Vein endothelial cell (primary cell): Measurements from ENCODE around the gene SOSTDC1. TPM values are rescaled to one million over a fixed set of nuclear protein-coding genes. Genes with fewer than 3 reads are reported as not detected.

Experiments
- small RNA-seq: library from RNA; depleted of rRNA; stranded (forward); fragments of <200 nt; gene quantifications from one replicate; pipeline ENCODE3, GENCODE V24; 2012
- total RNA-seq: library from RNA; depleted of rRNA; stranded (reverse); fragments of >200 nt; gene quantifications from 2 replicates; pipeline ENCODE4 v1.2.3, GENCODE V29; 2012

SOSTDC1 gene, protein sequence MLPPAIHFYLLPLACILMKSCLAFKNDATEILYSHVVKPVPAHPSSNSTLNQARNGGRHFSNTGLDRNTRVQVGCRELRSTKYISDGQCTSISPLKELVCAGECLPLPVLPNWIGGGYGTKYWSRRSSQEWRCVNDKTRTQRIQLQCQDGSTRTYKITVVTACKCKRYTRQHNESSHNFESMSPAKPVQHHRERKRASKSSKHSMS
- total RNA-seq = not detected in 2 replicates

DNA sequence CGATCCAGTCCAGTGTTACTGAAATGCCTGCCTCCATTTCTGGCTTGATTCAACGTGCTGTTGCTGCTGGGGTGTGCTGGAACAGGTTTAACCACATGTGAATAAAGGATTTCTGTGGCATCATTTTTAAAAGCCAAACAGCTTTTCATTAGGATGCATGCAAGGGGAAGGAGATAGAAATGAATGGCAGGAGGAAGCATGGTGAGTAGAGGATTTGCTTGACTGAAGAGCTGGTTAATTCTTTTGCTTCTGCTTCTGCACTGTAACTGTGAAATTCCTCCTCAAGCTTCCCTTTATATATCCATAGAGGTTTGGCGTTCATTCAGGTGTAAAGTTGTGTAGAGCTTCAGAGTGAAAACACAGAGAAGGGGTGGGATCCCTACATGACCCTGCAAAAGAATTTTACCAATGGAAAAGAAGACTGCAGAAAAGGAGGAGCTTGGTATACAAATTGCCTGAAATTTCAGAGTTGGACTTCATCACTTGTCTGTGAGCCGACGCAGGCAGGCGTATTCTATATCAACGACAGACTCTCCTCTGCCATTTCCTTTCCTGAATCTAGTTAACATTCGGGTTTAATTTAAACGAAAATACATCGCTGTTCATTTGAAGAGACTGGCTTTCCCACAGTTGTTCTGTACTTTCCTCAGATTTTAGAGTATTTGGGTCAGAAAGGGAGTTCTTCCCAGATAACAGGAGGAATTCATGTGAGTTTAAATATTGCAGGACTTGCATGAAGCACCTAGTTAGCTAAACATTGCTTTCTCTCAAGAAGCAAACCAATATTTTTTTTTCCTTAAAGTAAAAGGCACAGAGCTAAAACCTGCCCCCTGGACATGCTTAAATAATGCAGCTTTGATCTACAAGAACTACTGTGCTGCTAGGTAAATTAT lies at the start of gene SOSTDC1:
TSS of gene SOSTDC1 (minus strand) at position 270 of the 893 bp plus-strand sequence. CDS start at position 200, 70 bp downstream.

DNA sequence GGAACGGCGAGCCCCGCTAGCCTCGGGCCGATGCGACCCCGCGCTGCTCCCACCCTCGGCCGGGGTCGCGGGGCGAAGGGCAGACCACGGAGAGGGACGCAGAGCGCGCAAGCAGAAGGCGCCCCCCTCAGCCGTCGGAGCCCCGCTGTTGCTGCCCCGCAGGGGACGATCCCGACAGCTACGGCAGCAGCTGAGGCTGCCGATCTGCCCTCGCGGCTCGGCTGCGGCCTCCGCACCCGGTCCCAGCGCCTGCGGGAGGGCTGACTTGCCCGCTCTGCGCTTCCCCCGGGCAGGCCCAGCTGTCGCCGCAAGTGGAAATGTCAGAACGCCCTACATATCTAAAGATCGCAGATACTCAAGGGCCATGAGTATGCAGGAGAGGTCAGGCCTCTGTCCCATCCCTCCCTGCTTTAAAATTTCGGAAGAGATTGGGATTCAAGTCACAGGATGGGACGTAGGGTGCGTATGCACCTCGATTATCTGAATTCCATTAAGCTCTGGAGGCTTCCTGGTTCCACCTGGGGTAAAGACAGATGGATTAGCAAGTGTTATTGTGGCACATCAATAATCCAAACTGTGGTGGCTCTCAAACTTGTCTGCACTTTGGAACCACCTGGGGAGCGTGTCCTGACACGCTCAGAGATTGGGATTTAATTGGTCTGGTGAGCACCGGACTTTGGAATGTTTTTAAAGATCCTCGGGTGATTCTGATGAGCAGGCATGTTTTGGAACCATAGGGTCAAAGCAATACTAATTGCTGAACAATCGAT lies 44.0 kb downstream of the SOSTDC1 start, which contains the start of gene CRPPA:
TSS of gene CRPPA (minus strand) at position 206 of the 770 bp plus-strand sequence. CDS start 216 bp downstream, outside the sequence.

Small RNAs within 50 kb of the gene (small RNA-seq; reads per million reads assigned to genes)
- not detected for gene AC005014.3

Other genes starting within 250 kb of the SOSTDC1 start
- gene CRPPA, start 44.2 kb downstream of the SOSTDC1 start, total RNA-seq = 1.3 and 2.6 TPM in 2 replicates
- gene LRRC72, start 61.1 kb upstream of the SOSTDC1 start, total RNA-seq = not detected in 2 replicates
- gene ANKMY2, start 180.0 kb upstream of the SOSTDC1 start, total RNA-seq = 10.8 and 12.8 TPM in 2 replicates
- 130 and 166 TPM in 2 replicates for gene BZW2, start 180.4 kb upstream of the SOSTDC1 start, total RNA-seq